Measurements from ENCODE around the gene NOP14. TPM values are rescaled to one million over a fixed set of nuclear protein-coding genes. Genes with fewer than 3 reads are reported as not detected.

The NOP14 gene
- total RNA-seq, 1 experiment from 2014 or later = 50.1 TPM

DNA sequence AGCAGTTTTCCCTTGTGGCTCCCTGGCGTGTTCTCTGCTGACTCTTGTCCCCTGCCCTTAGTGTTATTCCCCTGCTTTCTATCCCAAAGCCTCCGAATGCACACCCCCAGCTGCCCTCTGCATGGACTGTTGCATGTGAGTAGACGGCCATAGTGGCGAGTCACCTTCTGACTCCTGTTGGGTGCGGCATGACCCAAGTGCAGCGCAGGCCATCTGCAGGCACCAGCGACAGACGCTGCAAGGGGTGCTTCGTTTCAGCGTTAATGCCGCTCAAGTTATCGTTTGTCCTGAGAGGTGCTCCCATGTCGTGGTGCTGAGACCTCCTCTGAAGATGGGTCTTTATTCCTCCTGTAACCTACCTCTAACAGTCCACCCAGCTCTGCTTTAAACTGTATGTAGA is 57.7 kb downstream of the NOP14 start:
- no peaks in the 10 kb centered on the region for H3K27me3 ChIP-seq (ENCODE audit: insufficient read depth, low read length)
- no peak overlapping the region for H3K9ac ChIP-seq (ENCODE audit: extremely low read depth, insufficient read length, low read length)
- no peak overlapping the region for H3K23ac ChIP-seq (ENCODE audit: insufficient read length, low read depth, low read length)
- no peaks in the 10 kb centered on the region for H3K79me2 ChIP-seq (ENCODE audit: insufficient read depth, low read length)
- no peaks in the 10 kb centered on the region for H3K4me1 ChIP-seq (ENCODE audit: insufficient read depth, low read length)
- no peaks in the 10 kb centered on the region for H3K79me1 ChIP-seq (ENCODE audit: insufficient read depth, low read depth, low read length, poor library complexity, severe bottlenecking)
- H3K4ac ChIP-seq (ENCODE audit: low read depth, low read length) = no peak overlapping the region
- H4K5ac ChIP-seq (ENCODE audit: insufficient read length, low read depth, low read length) = no peak overlapping the region
- no peak overlapping the region for H2AFZ ChIP-seq (ENCODE audit: low read length)
- no peak overlapping the region for H4K91ac ChIP-seq (ENCODE audit: insufficient read length, low read depth, low read length)
- H3K36me3 Mint-ChIP-seq (ENCODE audit: insufficient read depth in 1 of 3, low read depth in 3 of 3) = peaks cover 39 to 91% (median 74%) of the 10 kb centered on the region in 3 experiments; a peak in 6 of 7 replicates
- no peak overlapping the region for H2BK120ac ChIP-seq (ENCODE audit: low read depth, low read length, poor library complexity, severe bottlenecking)
- H3K4me3 Mint-ChIP-seq = no peak overlapping the region
- no peak overlapping the region for H3T11ph ChIP-seq (ENCODE audit: low read length)
- H3K4me1 Mint-ChIP-seq = no peaks in the 10 kb centered on the region
- H3K27ac Mint-ChIP-seq = no peak overlapping the region
- no peak overlapping the region for H4K8ac ChIP-seq (replicated peaks; ENCODE audit: insufficient read length, low read depth, low read length)
- no peak overlapping the region for H2BK12ac ChIP-seq (ENCODE audit: insufficient read length, low read depth, low read length)
- DNase-seq = no peak
- no peaks in the 10 kb centered on the region for H4K20me1 ChIP-seq (ENCODE audit: control insufficient read depth, insufficient read depth, insufficient read length)
- H3K27ac ChIP-seq (ENCODE audit: insufficient read length, low read depth, low read length) = no peak overlapping the region
- no peak overlapping the region for H2BK20ac ChIP-seq (ENCODE audit: low read depth, low read length, poor library complexity, severe bottlenecking)
- no peaks in the 10 kb centered on the region for H3K23me2 ChIP-seq (ENCODE audit: insufficient read length, low read depth, low read length, poor library complexity, severe bottlenecking)
- no peaks in the 10 kb centered on the region for H3K27me3 Mint-ChIP-seq (ENCODE audit: low read depth)
- H3K18ac ChIP-seq (ENCODE audit: insufficient read length, low read depth, low read length) = no peak overlapping the region
- no peaks in the 10 kb centered on the region for H3K9me3 Mint-ChIP-seq
- no CpG with 5 or more reads among the region's 13 CpGs for WGBS (ENCODE audit: extremely low coverage, insufficient read length, low lambda C conversion rate)
- no peaks in the 10 kb centered on the region for H3K9me3 ChIP-seq (ENCODE audit: control insufficient read depth, low read depth, low read length)
- H3K56ac ChIP-seq (ENCODE audit: insufficient read length, low read depth, low read length) = no peak overlapping the region
- H2BK5ac ChIP-seq (ENCODE audit: insufficient read length, low read length) = no peak overlapping the region
- H2BK15ac ChIP-seq (ENCODE audit: low read depth, low read length) = no peak overlapping the region
- H3K4me2 ChIP-seq (ENCODE audit: insufficient read depth, insufficient read length, low read length) = no peak overlapping the region
- H2AK5ac ChIP-seq (ENCODE audit: insufficient read length, low read length) = no peak overlapping the region
- H3K14ac ChIP-seq (ENCODE audit: insufficient read depth, low read length) = no peak overlapping the region
- TF ChIP-seq, protein P1, sequence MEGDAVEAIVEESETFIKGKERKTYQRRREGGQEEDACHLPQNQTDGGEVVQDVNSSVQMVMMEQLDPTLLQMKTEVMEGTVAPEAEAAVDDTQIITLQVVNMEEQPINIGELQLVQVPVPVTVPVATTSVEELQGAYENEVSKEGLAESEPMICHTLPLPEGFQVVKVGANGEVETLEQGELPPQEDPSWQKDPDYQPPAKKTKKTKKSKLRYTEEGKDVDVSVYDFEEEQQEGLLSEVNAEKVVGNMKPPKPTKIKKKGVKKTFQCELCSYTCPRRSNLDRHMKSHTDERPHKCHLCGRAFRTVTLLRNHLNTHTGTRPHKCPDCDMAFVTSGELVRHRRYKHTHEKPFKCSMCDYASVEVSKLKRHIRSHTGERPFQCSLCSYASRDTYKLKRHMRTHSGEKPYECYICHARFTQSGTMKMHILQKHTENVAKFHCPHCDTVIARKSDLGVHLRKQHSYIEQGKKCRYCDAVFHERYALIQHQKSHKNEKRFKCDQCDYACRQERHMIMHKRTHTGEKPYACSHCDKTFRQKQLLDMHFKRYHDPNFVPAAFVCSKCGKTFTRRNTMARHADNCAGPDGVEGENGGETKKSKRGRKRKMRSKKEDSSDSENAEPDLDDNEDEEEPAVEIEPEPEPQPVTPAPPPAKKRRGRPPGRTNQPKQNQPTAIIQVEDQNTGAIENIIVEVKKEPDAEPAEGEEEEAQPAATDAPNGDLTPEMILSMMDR (conservative IDR thresholded peaks at IDR 0.05) = no peak

Measured in H9 (cell line).